ENCODE data around the gene SPATC1L.

SPATC1L gene

DNA sequence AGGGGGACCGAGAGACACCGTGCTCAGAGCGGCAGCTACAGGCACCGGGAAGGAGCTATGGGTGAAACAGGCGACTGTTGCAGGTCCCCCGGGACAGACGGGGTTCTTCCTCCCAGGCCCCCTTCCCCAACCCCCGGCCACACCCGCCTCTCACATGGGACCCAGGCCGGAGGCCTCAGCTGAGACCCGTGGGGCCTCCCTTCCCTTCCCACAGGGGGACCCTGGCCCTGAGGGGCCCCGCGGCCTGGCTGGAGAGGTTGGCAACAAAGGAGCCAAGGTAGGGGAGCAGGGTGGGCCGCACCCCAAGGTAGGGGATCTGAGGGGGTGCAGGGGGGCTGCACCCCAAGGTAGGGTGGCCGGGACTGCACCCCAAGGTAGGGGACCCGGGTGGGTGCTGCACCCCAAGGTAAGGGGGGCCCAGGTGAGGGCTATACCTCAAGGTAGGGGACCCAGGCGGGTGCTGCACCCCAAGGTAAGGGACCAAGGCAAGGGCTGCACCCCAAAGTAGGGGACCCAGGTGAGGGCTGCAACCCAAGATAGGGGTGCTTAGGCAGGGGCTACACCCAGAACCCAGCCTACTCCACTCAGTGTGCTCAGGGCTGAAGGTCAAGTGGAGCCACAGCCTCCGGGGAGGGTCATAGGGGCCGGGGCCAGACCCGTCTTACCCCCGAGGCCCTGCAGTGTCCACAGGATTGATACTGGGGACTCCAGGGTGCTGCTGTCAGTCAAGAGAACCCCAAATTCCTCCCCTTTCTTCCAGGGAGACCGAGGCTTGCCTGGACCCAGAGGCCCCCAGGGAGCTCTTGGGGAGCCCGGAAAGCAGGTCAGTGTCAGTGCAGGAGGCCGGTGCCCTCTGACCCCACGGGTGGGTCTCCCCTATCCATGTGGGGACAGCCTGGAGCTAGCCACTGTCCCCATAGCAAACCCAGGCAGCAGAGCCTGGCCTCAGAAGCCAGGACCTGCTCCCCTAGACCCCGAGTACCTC is 63.7 kb downstream of the SPATC1L start:
- no peak for DNase-seq (ENCODE audit: low read depth in 3 of 3)

DNA sequence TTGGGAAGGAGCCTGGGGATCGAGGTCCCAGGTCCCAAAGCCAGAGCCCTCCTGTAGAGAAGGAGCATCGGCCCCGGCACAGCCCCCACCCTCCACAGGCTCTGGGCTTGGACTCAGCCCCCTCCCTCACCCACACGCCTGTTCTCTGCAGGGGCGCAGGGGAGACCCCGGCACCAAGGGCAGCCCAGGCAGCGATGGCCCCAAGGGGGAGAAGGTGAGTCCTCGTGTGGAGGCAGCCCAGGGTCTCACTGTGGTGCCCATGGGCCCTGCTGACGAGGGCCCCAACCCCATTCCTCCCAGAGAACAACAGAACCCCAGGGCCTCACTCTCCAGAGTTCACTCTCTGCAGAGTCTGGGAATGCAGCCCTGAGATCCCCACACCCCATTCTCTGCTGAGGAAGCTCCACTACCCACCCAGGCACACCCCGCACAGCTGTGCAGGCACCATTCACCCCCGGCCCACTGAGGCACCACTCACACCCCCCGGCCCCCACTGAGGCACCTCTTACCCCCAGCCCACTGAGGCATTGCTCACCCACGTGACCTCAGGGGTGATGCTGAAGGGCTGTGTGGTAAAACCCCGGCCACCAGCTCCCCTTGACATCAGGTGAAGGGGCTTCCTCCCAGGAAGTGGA is 64.5 kb downstream of the SPATC1L start:
- DNase-seq (ENCODE audit: low read depth in 3 of 3), result no peak

DNA sequence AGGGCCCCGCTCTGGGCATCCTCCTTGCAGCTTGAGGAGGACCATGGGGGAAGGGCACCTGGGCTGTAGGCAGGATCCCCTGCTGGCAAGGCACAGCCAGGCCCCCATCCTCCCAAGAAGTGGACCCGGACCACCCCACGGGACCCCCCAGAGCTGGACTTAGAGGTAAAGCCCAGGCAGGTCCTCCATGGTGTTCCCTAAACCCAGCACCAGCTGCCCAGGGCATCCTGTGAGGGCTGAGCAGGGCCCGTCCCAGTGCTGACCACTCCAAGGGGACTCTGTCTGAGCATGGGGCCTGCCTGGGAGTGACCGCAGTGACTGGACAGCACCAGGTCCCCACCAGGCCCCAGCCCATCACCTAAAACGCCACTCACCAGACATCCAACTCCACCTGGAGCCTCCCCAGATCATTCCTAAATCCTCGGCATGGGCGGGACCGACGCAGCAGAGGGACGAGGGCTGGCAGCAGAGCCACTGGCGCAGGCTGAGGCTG is 65.1 kb downstream of the SPATC1L start:
- DNase-seq (ENCODE audit: low read depth in 3 of 3), result no peak

- no peak for DNase-seq (ENCODE audit: low read depth in 3 of 3)
Measured at GRCh38 chr21:46118316-46119143, 65.7 kb downstream of the SPATC1L start.

DNA sequence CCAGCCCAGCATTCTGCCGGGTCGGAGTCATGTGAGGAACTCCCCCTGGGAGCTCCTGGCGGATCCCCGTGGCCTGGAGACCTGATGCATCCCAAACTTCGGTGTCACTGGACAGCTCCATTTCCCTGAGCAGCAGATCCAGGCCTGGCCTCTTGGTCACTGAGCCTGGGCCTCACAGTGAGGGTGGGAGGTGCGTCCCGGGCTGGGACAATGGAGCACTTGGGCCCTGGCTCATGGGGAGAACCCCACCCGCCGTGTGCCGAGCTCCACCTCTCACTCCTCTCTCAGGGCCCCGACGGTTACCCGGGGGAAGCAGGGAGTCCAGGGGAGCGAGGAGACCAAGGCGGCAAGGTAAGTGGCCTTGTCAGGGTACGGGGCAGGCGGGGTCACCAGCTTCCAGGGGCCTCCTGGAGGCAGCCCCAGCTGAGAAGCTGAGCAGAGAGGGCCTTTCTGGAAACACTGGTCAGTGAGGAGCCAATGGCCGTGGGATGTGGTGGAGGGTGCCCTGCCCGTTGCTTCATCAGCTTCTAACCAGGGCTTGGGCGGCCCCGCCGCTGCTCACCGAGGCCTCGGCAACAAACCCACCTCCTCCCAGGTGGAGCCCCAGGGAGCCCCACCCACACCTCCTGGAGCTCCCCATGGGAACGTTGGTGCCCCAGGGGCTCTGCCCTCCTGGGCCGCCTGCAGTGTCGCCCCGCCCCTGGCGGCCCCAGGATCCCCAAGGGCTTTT is 66.5 kb downstream of the SPATC1L start:
- no peak for DNase-seq (ENCODE audit: low read depth in 3 of 3)

DNA sequence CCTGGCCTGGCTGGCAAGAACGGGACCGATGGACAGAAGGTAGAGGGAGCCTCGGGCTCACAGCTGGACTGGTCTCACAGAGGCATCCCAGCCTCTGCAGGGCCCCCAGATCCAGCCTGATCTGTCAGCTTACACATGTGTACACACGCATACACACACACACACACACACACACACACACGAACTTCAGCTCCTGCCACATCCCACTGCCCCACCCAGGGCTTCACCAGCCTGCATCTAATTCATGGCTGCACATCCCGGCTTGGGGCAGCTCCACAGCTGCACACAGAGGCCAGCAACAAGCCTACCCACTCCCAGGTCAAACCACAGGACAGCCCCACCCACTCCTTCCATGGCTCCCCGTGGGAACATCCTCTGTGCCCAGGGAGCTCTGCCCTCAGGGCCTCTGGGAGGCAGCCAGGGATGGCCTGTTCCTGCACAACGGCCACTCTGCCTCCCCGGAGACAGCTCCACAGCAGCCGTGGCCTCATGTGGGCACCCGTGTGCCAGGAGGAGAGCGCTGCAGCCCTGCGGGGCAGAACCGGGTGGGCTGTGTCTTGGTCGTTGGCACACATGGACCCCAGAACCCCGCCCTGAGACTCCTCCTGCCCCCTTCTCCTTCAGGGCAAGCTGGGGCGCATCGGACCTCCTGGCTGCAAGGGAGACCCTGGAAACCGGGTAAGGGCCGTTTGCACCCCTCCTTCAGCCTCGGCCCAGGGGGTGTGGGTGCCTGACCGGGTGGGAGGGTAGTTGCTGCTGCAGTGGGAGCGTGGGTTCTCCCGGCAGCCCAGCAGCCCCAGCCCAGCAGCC is 67.3 kb downstream of the SPATC1L start:
- no peak for DNase-seq (ENCODE audit: low read depth in 3 of 3)

GRCh38 chr21:46116189-46116775 is 68.0 kb downstream of the SPATC1L start:
- DNase-seq (ENCODE audit: low read depth in 3 of 3), result no peak

DNA sequence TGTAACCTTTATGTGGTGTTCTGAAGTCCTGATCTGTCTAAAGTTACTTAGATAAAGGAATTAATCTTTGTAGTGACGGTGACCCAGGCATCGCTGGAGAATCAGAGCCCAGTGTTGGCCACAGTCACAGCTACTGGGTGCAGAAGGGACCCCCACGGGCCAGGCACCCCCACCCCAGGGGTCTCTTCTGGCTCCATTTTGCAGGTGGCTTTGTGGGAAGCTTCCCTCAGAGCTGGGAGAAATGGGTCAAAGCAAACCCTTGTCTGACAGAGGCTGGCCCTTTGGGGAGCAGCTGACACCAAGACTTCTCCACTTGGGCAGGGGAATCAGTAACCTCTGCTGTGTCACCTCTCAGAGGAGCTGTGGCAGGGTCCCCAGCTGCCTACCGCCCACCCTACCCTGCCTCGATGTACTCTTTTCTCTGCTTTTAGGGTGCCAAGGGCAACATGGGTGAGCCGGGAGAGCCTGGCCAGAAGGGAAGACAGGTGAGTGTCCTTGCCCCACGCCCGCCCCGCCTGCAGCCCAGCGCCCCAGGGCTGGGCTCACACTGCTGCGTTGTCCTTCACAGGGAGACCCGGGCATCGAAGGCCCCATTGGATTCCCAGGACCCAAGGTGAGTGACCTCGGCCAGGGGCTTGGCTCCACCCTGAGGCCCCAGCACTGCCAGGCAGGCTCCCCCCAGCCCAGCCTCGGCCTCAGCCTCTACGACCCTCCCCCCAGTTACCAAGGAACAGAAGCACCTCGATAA is 68.6 kb downstream of the SPATC1L start:
- DNase-seq (ENCODE audit: low read depth in 3 of 3), result no peak

- no peak for DNase-seq (ENCODE audit: low read depth in 3 of 3)
Measured at GRCh38 chr21:46114963-46115362, 69.3 kb downstream of the SPATC1L start.

GRCh38 chr21:46113497-46114176 is 70.6 kb downstream of the SPATC1L start:
- no peak for DNase-seq (ENCODE audit: low read depth in 3 of 3)

DNA sequence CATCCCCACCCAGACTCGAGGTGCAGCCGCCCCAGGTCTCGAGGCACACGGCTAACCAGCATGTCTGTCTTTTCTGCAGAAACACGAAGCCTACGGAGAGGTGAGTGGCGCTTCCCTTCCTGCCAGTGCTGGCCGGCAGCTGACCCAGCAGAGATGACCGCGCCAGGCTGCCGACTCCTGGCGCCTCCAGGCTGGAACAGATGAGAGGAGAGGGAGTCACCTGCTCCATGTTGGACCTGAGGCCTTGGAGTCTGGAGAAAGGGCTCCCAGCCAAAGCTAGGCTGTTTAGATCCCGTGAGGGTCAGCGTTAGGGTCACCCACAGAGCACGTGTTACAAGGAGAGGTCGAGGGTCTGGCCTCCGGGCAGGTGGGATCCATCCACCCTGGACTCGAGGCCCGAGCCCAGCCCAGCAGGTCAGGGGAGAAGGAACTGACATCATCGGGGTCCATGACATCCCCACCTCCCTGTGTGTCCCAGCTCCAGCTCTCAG is 71.5 kb downstream of the SPATC1L start:
- no peak for DNase-seq (ENCODE audit: low read depth in 3 of 3)

- DNase-seq (ENCODE audit: low read depth in 3 of 3), result no peak
Measured at GRCh38 chr21:46111857-46112724, 72.2 kb downstream of the SPATC1L start.

GRCh38 chr21:46111193-46111571 is 73.1 kb downstream of the SPATC1L start:
- no peak for DNase-seq (ENCODE audit: low read depth in 3 of 3)

Data from stimulated activated CD4-positive, alpha-beta T cell treated with anti-CD3 and anti-CD28 coated beads, TNF-alpha, amount 100 ng/mL, for 24 hours (primary cell).